PFSK-1 (cell line): Measurements from ENCODE around the gene INTS11.

ENCODE experiments used
- FOXP2 ChIP-seq: optimal IDR thresholded peaks from 2 replicates; pipeline ENCODE3; 2011; ENCODE audit warnings: borderline replicate concordance, control low read depth, inconsistent platforms; ENCODE audit not compliant: insufficient read depth; ENCODE audit errors: extremely low read length, extremely low read depth
- POLR2AphosphoS5 ChIP-seq: IDR thresholded peaks from 2 replicates; pipeline ENCODE4 v1.6.1; 2012; ENCODE audit warnings: low read depth, mild to moderate bottlenecking, control low read depth, low read length, moderate library complexity
- SIN3A ChIP-seq: IDR thresholded peaks from 2 replicates; pipeline ENCODE4 v1.6.1; 2012; ENCODE audit warnings: mild to moderate bottlenecking, low read length, moderate library complexity, borderline replicate concordance; ENCODE audit not compliant: insufficient read depth
- TAF1 ChIP-seq: IDR thresholded peaks from 2 replicates; pipeline ENCODE4 v1.6.1; 2012; ENCODE audit warnings: low read length, control low read depth, borderline replicate concordance; ENCODE audit not compliant: insufficient read depth
- TF ChIP-seq, protein P1 (sequence below), 2 experiments: IDR thresholded peaks; 2 replicates each; pipeline versions ENCODE4 v1.6.1 to v1.8.0; 2011 to 2012; ENCODE audit warnings: low read depth in 2 of 2, low read length in 2 of 2, control low read depth in 1 of 2, inconsistent platforms in 1 of 2, mild to moderate bottlenecking in 1 of 2, moderate library complexity in 1 of 2; ENCODE audit not compliant: insufficient read depth in 1 of 2

Gene INTS11

DNA sequence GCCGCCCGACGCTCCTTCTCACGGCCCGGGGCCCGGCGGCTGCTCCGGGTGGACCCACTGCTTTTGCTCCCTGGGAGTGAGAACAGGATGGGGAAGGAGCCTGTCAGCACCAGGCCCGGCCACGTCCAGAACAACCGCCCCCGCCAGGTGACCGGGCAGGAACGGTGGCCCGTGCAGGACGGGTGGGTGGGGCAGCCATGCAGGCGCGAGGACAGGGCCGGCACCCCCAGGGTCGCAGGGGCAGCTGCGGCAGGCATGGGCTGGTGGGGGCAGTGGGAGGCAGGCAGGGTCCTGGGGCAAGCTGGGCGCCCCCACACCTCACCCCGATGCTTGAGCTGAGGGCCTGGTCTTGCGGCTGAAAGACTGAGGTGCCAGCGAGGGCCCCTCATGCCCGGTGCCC, 12.0 kb upstream of the INTS11 start:
- TF ChIP-seq SIN3A (no peak), FOXP2 (no peak), POLR2AphosphoS5 (no peak), TAF1 (no peak)
- TF ChIP-seq, protein P1, sequence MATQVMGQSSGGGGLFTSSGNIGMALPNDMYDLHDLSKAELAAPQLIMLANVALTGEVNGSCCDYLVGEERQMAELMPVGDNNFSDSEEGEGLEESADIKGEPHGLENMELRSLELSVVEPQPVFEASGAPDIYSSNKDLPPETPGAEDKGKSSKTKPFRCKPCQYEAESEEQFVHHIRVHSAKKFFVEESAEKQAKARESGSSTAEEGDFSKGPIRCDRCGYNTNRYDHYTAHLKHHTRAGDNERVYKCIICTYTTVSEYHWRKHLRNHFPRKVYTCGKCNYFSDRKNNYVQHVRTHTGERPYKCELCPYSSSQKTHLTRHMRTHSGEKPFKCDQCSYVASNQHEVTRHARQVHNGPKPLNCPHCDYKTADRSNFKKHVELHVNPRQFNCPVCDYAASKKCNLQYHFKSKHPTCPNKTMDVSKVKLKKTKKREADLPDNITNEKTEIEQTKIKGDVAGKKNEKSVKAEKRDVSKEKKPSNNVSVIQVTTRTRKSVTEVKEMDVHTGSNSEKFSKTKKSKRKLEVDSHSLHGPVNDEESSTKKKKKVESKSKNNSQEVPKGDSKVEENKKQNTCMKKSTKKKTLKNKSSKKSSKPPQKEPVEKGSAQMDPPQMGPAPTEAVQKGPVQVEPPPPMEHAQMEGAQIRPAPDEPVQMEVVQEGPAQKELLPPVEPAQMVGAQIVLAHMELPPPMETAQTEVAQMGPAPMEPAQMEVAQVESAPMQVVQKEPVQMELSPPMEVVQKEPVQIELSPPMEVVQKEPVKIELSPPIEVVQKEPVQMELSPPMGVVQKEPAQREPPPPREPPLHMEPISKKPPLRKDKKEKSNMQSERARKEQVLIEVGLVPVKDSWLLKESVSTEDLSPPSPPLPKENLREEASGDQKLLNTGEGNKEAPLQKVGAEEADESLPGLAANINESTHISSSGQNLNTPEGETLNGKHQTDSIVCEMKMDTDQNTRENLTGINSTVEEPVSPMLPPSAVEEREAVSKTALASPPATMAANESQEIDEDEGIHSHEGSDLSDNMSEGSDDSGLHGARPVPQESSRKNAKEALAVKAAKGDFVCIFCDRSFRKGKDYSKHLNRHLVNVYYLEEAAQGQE (IDR thresholded peaks at IDR 0.05; ENCODE audit: insufficient read depth in 1 of 2, low read depth in 2 of 2, low read length in 2 of 2) = no peak

DNA sequence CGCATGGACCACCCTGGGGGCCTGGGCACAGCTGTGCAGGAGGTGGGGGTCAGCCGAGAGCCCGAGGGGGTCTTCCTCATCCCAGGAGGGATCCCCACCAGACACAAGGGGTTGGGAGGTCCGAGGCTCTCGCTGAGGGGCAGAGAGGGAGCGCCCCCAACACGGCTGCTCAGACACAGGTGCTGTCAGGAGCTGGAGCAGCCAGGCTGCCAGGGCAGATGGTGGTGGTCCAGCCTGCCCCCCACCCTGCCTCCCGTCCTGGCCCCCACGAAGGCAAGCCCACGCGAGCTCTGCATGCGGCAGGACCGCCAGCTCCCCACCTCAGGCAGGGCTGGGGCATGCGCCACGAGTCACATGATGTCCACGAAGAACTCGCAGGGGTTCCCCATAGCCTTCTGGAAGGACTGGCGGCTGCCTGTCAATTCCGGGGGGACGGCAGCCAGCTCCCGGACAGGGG, 11.4 kb upstream of the INTS11 start:
- TF ChIP-seq TAF1 (no peak), FOXP2 (no peak), POLR2AphosphoS5 (no peak), SIN3A (no peak)
- TF ChIP-seq, protein P1 (IDR thresholded peaks at IDR 0.05; ENCODE audit: insufficient read depth in 1 of 2, low read depth in 2 of 2, low read length in 2 of 2) = no peak

DNA sequence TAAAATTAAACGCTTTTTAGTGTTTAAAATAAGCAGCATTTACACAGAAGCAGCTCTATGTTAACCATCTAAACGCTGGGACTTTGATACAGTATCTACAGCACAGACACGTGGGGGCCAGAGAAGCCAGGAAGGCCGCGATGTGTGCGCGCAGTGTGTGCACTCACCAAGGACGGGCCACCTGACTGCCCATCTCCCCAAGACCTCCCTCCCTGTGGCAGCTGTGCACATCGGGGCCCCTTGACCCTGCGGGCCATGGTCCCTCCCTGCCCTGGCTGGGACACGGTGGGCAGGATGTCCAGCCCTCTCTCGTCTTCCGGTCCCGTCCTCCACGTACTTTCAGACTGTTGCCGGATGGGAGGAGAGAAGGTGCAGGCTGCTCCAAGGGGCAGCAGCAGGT, 10.8 kb upstream of the INTS11 start:
- TF ChIP-seq POLR2AphosphoS5 (no peak), TAF1 (no peak)

DNA sequence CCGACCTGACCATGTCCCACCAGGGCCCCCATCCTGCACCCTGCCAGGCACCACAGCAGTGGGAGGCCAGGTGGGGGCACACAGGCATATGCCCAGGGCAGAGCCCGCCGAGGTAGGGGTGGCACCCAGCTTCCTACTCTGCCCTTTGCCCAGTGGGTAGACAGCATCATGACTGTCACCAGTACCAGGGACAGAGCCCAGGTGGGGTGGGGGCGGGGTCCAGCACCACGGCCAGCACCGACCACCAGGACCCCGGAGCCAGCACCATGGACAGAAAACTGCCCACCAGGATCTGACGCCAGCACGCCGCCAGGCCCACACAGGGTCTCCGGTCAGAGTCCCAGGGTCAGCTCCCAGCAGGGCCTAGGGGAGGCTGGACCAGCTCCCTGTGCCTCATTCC, 10.4 kb upstream of the INTS11 start:
- TF ChIP-seq SIN3A (peak; percentile 59; the same call in 1 of the 2 replicates), POLR2AphosphoS5 (no peak), TAF1 (no peak), FOXP2 (no peak)
- TF ChIP-seq, protein P1 (IDR thresholded peaks at IDR 0.05; ENCODE audit: insufficient read depth in 1 of 2, low read depth in 2 of 2, low read length in 2 of 2) = peak; percentile 90 to 95

DNA sequence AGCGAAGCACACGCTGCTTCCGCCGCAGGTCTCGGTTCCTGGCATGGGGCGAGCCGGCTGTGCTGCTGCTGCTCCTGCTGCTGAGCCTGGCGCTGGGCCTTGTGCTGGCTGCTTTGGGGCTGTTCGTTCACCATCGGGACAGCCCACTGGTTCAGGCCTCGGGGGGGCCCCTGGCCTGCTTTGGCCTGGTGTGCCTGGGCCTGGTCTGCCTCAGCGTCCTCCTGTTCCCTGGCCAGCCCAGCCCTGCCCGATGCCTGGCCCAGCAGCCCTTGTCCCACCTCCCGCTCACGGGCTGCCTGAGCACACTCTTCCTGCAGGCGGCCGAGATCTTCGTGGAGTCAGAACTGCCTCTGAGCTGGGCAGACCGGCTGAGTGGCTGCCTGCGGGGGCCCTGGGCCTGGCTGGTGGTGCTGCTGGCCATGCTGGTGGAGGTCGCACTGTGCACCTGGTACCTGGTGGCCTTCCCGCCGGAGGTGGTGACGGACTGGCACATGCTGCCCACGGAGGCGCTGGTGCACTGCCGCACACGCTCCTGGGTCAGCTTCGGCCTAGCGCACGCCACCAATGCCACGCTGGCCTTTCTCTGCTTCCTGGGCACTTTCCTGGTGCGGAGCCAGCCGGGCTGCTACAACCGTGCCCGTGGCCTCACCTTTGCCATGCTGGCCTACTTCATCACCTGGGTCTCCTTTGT, 9.2 kb upstream of the INTS11 start:
- TF ChIP-seq, protein P1 (IDR thresholded peaks at IDR 0.05; ENCODE audit: insufficient read depth in 1 of 2, low read depth in 2 of 2, low read length in 2 of 2) = no peak
- TF ChIP-seq FOXP2 (no peak), TAF1 (no peak), POLR2AphosphoS5 (no peak), SIN3A (no peak)
